LoVo (cell line): ENCODE data around the gene KRTAP10-12.

Source experiments
- DNase-seq: peaks from one replicate; pipeline ENCODE4 v3.0.0-alpha.2; 2016; ENCODE audit warnings: low spot score

Gene KRTAP10-12

DNA sequence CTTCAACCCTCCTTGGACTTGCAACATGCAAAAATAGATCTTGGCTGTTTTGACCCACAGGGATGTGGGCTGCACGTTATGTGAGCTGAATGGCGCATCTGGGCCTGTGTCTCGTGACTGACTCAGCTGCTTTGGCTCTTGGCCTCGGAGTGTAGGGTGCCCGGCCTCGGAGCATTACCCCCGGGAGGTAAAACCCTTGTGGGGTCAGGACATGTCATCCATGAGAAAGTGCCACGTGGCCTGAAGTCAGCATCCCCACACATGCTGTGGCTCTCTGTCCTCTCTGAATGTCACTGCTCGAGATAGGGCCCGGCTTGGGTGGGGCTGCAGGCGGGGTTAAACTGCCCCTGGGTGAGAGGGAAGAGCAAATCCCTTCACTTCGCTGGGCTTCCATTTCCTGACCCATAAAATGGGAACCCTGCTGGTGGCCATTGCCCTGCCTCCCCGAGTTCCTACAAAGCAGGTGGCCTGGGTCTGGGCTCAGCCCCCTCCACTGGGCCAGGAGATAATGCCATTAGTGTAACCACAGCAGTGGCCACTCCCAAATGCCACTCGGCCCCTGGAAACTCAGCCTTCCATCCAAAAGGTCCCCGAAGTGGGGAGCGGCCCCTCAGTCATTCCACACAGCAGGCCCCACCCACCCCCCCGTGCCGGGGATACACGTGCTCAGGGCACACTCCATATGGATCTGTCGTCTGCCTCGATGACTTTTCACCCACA lies 37.2 kb downstream of the KRTAP10-12 start:
- DNase-seq: no peak

DNA sequence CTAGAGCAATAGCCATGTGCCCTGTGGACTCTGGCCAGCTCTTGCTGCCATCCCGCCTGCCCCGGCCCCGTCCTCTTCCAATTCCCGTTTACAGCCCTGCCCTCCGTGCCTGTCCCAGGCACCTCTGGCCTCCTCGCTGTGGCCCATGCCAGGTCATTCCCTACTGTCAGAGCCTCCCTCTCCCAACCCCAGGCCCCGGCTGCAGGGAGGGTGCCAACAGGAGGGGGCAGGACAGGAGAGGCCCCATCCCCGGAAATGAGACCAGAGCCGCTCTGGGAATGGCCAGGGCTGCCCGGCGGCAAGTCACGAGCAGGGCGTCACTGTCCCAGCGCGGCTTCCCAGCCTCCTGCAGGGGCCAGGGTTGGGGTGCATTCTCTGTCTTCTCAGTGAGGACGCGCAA lies 37.9 kb downstream of the KRTAP10-12 start:
- no peak for DNase-seq

- no peak for DNase-seq
Observed at GRCh38 chr21:44735821-44736220, 38.8 kb downstream of the KRTAP10-12 start.

DNA sequence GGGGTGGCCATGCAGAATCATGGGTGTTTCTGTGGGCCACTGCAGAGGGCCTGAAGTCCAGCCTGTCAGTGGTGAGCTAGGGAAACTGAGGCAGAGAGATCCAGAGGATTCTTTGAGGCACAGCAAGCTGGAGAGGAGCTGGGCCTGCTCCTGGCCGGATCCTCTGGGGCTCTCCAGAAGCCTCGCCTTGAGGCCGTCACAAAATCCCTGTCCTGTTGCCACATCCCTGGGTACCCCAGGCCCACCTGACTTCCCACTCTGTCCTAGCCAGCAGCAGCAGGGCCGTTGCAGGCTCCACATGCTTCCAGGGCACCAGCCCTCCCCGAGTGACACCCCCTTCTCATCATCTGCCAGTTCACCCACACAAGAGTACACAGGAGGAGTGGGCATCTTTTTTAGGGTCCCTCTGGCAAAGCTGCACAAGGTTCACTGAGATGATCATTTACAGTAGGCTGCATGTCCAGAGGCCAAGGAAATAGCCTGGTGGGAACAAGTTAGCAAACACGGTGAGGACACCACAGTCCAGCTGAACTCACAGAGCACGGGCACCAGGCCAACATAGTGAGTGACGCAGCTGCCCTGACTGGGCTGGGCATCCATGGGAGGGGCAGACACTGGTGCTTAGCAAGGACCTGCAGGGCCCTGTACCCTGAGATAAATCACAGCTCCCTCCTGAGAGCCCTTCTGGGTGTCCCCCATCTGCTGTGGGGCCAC lies 39.5 kb downstream of the KRTAP10-12 start:
- peak; percentile 41 for DNase-seq

- no peak for DNase-seq
Observed at GRCh38 chr21:44737706-44738354, 40.9 kb downstream of the KRTAP10-12 start.

DNA sequence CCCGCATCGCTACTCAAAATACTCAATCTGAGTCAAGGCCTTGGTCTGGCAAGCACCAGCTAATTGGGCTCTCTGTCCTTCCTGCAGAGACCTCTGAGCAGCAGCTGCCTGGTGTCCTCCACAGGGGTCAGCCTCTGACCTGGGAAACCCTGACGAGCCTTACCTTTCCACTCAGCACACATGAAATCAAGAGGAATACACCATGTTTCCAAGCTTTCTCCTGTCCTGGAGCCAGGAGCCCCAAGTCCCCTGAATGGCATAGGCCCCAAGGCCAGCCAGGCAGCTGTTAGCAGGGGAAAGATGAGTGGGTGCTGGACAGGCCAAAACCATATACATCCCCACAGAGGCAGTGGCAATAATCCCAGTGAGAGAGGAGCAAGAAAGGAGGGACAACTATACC lies 41.6 kb downstream of the KRTAP10-12 start:
- DNase-seq: no peak

- no peak for DNase-seq
Observed at GRCh38 chr21:44739316-44739715, 42.3 kb downstream of the KRTAP10-12 start.

- DNase-seq: no peak
Observed at GRCh38 chr21:44740742-44741141, 43.8 kb downstream of the KRTAP10-12 start.

GRCh38 chr21:44741921-44742320 lies 44.9 kb downstream of the KRTAP10-12 start:
- no peak for DNase-seq

GRCh38 chr21:44742418-44743153 lies 45.6 kb downstream of the KRTAP10-12 start:
- DNase-seq: no peak
